Activated CD8-positive, alpha-beta memory T cell treated with anti-CD3 and anti-CD28 coated beads for 4 hours (primary cell): ENCODE results near the gene CTDSPL.

Source experiments
- DNase-seq, 2 donors: peaks; one replicate each; pipeline ENCODE4 v3.0.0-alpha.2; 2020; ENCODE audit warnings: low read depth in 2 of 2

Gene CTDSPL

DNA sequence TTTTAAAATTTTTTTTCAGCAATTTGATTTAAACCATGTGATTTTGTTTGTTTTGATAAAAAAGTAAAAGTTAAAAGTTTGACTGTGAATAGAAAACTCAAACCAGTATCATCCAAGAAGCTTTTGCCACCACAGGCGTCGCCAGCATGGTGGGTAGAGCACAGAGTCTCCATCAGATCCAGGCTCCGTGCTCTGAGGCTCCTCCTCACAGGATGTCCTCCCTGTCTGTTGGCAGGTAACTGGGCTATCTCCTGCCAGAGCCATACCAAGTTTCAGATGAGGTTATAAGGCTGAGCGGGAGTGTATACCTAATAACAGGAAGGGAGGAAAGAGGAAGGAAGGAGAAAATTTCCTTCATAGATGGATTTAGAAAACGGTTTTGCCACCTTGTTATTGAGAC lies 28.8 kb downstream of the CTDSPL start:
- no peak for DNase-seq

DNA sequence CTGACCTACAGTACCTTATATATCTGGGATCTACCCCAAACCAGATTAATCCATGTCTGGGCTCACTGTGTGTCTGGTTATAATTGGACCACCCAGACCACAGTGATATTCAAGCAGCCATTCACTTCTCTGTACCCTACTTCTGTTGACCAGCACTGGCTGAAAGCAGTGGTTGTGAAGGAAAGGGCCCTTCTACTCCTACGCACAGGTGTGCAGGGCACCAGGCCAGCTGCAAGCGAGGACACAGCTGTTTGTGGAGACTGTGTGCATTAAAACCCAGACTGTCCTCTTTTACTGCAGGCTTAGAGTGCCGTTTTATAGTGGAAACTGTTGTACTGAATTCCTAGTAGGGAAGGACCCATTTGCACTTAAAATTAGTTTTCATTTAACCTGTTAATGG lies 29.5 kb downstream of the CTDSPL start:
- no peak for DNase-seq

DNA sequence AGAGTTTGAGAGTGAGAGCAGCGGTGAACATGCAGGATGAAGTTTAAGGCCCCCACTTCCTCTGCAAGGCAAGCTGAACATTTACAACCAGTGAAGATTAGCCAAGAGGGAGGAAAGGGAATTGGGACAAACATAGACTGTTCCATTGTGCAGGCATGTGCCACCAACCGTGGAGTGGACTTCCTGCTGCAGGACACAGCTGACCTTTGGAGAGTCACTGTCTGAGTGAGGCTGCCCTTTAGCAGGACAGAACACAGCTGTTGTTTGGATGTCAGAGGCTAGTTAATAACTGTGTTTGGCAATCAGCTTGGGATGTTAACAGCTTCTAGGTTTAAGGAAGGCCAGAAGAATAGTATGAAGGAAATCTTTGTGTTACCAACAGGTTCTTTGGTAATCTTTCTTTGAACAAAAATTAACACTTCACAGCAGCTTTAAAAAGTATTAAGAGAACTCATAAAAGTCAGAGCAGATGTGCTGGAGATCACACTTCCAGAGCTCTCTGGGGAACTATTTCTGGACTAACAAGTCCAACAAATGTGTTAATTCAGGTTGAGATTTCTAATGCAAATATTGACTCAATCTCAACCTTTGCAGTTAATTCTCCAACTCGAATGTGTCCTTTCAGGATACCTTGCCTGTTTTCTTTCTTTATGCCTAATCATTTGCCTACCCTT lies 31.4 kb downstream of the CTDSPL start:
- no peak for DNase-seq

DNA sequence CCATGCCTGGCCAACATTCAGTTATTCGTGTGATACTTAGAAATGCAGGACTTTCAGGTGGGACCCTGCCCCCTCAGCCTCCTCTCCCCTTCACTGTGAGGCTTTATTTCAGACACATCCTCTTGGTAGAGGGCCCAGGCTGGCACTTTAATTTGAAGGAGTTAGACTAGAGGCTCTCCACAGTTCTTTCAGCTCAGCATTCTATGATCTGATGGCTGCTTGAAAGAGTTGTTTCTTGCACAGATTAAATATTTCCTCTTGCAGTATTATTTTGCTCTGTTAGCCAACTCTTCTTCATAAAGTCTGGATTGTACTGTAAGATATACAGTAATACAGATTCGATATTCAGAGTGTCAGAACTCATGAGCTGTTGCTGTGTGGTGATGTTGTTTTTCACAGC lies 35.1 kb downstream of the CTDSPL start:
- DNase-seq: no peak

DNA sequence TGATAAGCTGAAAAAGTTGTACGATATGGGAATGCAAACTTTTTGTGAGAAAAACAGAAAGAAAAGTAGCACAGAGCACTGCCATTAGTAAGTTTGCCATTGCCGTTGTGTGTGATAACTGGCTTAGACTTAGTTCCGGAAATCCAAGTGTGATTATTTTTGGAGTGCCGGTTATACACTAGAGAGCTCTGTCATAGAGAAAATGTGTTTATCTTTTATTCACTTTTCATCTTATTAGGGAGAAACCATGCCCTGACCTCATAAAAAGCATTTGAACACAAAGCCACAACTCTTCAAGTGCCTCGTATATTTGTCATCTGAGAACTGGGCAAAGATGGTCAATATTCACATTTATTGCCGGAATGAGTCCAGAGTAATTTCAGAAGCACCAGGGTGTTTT lies 36.1 kb downstream of the CTDSPL start:
- DNase-seq: no peak

DNA sequence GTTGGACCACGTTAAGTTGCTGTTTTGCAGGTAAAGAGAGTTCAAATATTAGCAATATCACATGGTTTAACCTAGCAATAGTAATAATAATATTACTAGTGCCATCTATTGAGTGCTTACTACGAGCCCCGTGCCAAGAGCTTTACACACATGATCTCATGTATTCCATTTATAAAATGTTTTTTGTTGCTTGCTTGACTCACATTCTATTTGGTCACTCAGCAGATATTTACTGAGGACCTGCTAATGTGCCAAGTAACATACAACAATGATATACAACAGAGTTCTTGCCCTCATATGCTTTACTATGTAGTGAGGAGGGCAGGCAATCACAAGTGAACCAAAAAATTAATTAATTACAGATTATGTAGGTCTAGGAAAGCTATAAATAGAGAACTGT lies 36.7 kb downstream of the CTDSPL start:
- DNase-seq: no peak

DNA sequence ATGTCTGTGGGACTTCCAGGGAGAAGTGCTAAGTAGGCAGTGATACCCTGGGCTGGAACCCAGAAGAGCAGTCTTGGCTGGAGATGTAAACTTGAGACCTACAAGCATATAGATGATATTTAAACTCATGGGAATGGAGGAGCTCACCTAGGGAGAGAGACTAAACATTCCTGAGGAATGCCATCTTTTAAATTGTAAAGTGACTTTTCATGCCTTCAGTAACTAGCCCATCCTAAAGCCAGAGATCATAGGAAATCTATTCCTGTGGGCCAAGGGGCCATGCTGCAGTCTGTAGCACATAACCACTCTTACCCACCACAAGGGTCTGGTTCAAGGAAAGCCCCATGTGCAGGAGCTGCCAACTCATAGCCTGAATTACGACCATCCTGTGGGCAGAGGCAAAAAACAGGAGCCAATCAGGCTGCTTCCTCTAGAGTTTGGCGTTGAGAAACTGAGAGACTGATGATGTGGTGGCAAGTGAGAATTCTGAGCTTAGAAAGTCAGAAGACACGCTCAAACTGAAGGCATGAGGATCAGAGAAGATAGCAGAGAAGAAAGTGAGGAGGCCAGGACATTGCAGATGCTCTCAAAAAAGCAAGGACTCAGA lies 37.5 kb downstream of the CTDSPL start:
- DNase-seq: no peak

DNA sequence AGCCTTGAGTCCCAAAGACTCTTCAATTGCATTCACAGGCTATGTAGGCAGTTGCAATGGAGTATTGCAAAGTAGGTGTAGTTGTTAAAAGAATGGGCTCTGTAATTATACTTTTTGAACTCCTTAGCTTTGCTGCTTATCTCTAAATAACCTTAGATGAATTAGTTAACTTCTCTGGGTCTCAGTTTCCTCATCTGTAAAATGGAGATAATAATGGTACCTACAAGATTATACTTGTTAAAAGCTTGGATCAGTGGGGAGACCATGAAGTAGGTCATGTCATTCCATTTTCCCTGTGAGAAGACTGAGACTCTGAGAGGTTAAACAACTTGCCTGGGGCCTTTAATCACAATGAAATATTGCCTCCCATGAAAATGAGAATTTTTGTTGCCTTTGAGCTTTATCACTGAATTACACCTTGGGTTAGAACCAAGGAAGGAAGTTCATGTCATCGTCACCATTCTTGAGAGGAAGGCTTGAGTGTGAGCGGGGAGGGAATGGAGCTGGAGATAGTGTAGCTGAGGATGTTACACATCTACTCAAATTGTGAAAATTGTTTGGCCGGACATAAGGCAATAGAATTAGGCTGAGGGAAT lies 38.1 kb downstream of the CTDSPL start:
- DNase-seq: no peak

DNA sequence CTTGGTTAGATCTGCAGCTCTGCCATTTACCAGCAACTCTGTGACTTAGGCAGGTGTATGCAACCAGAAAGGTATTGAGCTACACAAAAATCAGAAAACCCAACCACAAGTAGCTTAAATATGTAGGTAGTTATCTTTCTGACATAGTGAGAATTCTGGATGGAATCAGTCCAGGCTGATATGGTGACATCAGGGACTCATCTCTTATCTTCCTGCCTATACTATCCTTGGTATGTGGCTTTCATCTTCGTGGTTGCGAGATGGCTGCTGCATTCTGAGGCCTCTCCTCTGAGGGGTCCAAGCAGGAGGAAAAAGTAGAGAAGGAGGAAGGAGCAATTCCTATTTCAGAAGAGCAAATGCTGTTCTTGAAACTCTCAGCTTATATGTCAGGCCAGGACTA lies 40.0 kb downstream of the CTDSPL start:
- DNase-seq: no peak

DNA sequence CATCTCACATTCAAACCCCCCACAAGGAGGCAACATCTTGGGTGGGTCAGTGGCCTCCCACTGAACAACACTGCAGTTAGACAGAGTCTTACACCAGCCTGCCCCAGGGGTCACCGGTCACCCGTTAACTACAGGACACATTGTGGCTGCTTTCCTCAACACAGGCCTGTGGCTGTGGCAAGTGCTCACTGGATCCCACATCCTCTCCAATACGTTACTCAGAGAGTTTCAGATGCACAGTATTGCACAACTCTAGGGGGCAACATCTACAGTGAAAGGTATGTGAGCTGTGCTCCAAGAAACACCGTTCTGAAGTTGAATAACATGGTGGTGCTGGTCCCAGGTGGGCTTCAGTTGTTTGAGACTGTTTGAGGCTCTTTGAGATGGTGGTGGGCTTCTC lies 41.0 kb downstream of the CTDSPL start:
- DNase-seq: no peak

DNA sequence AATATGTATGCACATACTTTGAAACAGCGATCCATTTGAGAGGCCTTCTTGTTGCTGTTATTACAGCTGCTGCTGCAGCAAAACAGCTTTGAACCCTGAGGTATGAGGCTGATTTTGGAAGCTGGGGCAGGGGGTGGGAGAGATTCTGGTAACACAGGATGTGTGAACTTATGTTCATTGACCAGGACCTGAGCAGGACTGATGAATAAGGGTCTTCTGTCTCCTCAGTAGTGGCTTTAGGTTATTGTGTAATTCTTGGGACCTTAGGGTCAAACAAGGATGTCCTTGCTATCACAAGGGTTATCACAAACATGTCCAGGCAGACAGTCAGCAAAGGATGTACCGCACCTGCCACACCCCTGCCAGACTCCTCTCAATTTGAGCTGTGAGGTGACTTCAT lies 41.6 kb downstream of the CTDSPL start:
- DNase-seq: no peak

DNA sequence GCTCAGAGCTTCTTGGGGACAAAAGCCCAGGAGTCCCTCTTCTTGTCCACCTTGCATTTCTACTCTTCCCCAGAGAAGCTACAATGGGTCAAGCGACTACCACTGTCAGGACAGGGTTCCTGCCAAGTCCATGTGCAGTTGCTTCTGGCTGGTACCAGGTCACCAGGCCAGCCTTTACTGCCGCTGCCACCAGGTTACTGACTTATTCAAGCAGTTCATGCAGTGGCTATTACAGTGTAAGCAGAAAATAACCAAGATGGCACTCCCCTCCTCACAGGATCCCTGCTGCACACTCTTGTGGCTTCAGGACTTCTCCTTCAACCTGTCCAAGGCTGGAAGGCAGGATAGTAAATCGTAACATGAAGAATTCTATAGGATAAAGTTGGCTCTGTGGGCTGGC lies 42.1 kb downstream of the CTDSPL start:
- no peak for DNase-seq

DNA sequence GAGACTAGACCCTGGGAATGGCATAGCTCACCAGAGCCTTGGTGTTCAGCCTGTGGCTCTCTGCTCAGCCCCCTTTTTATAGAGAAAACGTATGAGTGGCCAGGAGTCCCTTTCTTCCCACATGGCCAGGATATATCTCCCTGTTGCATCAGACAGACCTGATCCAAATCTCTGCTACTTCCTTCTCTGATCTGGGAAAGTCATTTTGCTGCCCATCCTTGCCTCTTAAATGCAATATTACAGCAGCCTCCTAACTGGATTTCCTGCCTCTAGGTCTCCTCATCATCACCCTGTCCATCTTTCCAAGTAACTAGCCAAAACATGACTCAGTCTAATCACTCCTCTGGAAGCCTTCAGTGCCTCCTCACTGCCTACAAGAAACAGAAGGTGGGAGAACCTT lies 42.9 kb downstream of the CTDSPL start:
- no peak for DNase-seq

DNA sequence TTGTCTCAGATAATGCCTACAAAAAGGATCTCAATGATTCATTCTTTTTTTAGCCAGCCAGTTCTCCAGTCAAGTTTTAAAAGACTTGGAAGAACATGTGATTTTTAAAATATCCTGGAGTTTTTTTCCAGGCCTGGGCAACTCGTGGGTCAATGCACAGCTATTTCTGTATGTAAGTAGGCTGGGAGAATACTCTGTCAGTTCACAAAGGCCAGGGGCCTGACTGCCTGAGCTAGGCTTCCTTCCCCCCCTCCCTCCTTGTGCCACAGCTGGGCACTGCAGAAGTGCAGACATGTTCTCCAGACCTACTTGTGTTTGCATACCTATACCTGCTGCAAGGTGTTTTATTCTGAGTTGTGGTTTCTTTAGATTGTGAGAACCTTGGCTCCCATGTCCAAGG lies 43.7 kb downstream of the CTDSPL start:
- DNase-seq: no peak

DNA sequence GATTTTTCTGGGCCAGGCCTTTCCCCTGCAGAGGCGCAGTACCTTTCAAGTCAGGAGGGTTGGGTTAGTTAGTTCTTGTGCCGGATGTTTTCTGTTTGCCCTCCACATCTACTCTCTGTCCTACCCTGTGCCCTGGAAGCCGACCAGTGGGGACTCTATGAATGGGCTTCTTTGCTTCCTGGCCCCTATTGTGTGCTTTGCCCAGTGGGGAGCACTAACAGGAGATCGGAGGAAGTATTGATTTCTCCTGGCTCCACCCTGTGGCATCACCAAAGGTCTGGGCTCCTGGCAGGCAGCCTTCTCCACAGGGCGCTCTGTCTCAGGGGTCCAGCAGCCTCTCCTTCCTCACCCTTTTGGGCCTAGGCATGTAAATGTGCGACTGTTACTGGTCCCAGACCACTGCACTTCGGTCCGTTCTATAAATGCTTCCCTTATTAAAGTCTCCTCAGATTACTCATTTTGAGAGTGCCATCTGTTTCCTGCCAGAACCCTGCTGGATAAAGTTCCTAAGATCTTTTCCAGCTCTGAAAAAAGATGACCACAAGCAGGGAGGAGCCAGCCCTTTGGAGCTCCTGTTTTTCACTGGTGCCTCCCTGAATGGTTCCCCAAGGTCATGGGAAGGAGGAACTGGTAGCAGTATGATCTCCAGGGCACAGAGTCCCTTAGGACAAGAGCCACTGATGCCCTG lies 44.5 kb downstream of the CTDSPL start:
- no peak for DNase-seq

DNA sequence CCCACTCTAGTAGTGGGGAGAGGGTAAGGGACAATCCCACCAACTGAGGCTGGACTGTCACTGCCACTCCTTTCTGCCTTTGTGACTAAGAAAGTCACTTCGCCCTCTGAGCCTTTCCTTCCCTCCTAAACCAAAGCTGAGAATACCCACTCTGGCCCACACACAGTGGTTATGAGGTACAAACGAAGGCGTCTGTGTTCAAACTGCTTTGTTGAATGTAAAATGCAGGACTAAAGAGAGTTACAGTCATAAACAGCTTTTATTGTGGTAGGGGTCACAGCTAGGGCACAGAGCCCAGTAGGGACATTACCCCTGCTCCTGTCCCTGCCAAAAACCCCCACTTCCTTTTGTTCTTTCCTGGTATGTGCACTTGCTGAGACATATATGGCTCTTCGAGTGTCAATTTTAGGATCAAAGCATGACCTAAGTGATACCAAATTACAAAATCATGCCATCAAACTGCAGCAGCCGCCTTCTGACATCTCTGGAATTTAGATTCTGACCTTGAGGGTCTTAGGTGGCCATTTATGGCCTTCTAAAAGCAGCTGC lies 45.1 kb downstream of the CTDSPL start:
- DNase-seq: no peak

DNA sequence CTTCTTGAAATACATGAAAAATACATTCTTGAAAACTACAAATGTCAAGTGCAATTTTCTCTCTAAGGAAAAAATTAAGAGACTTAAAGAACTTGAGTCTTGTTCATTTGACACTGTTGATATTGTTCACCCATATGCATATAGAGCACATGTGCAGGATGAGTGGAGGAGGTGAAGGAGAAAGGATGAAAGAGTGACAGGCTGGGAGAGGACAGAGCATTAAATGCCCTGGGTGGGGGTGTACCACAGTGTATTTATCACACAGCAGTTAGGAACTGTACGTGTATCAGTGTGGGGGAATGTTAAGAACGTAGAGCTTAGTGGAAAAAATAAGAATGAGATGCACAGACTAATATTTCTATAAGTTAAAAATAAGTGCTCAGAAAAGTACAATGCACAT lies 45.7 kb downstream of the CTDSPL start:
- DNase-seq: no peak

DNA sequence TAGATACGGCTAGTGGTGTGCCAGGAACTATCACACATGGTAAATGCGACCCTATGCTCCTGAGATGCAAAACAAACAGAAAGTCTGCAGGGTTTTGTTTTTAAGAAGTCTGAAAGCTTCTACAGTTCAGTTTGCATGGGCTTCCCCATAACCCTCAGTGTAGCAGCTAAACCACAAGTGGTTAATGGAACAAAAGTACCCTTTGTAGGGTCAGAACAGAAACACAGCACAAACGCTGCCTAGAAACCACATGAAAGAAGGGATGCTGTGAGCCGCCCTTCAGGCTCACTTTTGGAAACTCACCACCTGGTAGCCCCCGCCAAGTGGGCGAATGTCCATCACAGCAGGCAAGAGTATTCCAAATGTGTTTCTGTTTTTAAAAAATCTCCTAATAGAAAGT lies 46.2 kb downstream of the CTDSPL start:
- DNase-seq: no peak

DNA sequence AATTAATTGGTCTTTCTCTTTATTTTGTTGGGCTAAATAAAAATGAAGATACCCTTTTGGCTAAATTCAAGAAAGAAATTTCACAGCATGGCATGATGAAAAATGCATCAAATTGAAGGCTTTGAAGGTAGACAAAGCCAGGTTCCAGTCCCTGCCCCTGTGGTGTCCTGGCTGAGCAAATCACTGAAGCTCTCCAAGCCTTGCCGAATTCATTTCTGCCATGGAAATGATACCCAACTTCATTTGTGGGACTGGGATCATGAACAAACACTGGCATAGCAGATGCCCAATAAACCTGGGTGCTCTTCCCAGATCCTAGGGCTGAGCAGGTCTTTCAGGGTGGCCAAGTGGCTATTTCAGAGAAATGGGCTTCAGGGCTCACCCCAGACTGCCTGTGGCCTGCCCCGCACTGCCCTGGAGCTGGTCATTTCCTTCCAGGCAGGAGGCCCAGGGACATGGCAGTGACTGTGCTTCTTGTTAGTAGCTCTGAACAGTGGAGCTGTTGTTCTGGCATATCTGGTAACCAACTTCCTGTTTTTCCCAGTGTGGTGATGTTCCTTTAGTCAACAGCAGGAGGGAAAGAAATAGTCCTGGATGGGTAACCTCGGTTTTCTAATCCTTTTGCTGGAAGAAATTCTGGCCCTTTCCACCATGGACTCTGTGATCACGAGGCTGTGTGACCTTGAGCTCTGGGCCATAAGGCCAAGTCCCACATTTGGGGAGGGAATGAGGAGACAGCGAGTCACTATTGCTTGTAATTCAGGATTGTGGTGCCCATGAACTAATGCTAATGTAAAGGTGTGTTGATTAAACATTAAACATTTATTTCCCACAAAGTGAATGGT lies 47.6 kb downstream of the CTDSPL start:
- DNase-seq: no peak

DNA sequence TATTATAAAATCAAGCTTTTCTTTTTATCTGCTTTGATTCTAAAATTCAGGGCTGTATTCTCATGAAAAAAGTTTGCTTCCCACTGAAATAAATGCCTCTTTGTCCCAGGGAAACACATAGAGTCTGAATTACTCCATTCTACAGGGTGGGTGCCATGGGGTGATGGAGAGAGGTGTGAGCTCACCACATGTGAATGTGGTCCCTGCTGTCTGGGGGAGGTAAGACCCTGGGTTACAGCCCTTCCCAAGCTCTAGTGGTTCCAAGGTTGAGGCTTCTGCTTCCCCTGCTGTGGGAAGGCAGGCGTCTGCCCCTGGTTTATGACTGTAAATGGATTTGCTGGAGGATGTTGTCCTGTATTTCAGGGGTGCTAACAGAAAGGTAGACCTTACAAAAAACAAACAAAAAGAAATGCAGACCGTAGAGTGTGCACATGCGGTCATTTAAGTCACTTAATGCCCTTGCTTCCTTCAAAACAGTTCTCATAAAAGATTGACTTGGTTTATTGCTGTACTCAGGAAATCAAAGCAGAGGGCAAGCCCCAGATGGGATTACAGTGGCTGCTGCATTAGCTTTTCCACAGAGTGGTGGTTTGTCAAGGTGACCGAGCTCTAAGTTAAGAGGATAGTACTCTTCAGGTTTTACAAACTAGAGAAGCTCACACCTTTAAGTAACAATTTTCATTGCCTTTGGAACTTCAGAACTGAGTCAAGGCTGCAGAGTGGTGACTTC lies 49.2 kb downstream of the CTDSPL start:
- DNase-seq: no peak

DNA sequence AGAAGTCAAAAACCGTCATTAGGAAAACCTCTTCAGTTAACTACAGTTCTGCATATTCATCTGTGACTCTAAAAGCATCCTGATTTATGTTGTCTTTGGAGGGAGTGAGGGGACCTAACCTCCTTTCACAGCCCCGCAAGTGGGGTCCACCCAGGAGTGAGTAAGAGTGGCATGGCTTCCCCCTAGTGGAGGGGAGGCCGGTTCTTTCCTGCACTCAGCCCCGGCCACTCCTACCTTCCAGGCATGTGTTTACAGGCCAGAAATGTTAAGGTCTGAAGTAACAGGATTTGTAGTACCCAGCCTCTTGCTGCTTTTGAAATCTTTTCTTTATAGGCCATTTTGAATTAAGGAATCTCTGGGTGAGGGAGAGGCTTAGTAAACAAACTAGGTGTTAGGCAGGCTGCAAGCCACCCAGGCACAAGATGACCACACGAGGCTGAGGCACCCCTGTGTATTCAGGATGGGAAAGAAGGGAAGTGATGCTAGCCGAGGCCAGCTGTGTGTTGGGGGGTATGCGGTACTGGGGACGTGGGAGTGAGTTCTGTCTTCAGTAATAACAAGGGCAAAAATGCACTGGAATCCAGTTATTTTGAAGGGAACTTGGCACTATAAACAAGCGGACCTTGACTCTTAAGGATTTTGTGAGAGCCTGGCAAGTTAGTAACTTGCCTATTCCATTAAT lies 50.5 kb downstream of the CTDSPL start:
- DNase-seq: no peak
